Calu3 (cell line): ENCODE results near the gene CCBE1. TPM values are rescaled to one million over a fixed set of nuclear protein-coding genes. Genes with fewer than 3 reads are reported as not detected.

Experiments used
- BruUV-seq: library from RNA; stranded (reverse); fragments of 400-500 nt; replicated peaks from 2 replicates; lab custom pipeline; 2021; lab: Mats Ljungman, UMichigan
- CTCF ChIA-PET: fragments of 300-600 bp; sonication (Branson Sonifier 250); formaldehyde crosslinking; loops from one replicate; lab custom pipeline; 2022; ENCODE audit warnings: antibody characterized with exemption; lab: Charles Lee
- DNase-seq: peaks from one replicate; pipeline ENCODE4 v3.0.0; 2022
- H3K27ac Mint-ChIP-seq: one replicate; pipeline ENCODE4 v1.8.0; 2022; ENCODE audit warnings: mixed read lengths; ENCODE audit not compliant: unreplicated experiment
- H3K27me3 Mint-ChIP-seq: one replicate; pipeline ENCODE4 v1.8.0; 2022; ENCODE audit warnings: mixed read lengths; ENCODE audit not compliant: unreplicated experiment
- H3K36me3 Mint-ChIP-seq: one replicate; pipeline ENCODE4 v1.8.0; 2022; ENCODE audit warnings: mild to moderate bottlenecking, moderate library complexity, mixed read lengths; ENCODE audit not compliant: insufficient read depth, unreplicated experiment
- H3K4me1 Mint-ChIP-seq: one replicate; pipeline ENCODE4 v1.8.0; 2022; ENCODE audit warnings: mild to moderate bottlenecking, low read depth, mixed read lengths; ENCODE audit not compliant: unreplicated experiment
- H3K4me3 Mint-ChIP-seq: one replicate; pipeline ENCODE4 v1.8.0; 2022; ENCODE audit warnings: mild to moderate bottlenecking, low read depth, moderate library complexity, mixed read lengths; ENCODE audit not compliant: unreplicated experiment
- H3K9me3 Mint-ChIP-seq: one replicate; pipeline ENCODE4 v1.8.0; 2022; ENCODE audit warnings: low read depth, mixed read lengths; ENCODE audit not compliant: unreplicated experiment
- intact Hi-C: fragments of 100-400 bp; cut with micrococcal nuclease; formaldehyde crosslinking; loops from one replicate; pipeline ENCODE4 v1.10.0; 2022; ENCODE audit not compliant: unreplicated experiment
- total RNA-seq: library from RNA; stranded (reverse); gene quantifications from 2 replicates; pipeline ENCODE4 v1.2.3, GENCODE V29; 2022
- TF ChIP-seq, protein P1 (sequence below): fragments of 200-600 bp; IDR thresholded peaks from one replicate; pipeline ENCODE4 v1.8.0; 2022; ENCODE audit warnings: antibody characterized with exemption; ENCODE audit not compliant: unreplicated experiment

The CCBE1 gene
- total RNA-seq, 1 experiment from 2014 or later, result 0.12 TPM

DNA sequence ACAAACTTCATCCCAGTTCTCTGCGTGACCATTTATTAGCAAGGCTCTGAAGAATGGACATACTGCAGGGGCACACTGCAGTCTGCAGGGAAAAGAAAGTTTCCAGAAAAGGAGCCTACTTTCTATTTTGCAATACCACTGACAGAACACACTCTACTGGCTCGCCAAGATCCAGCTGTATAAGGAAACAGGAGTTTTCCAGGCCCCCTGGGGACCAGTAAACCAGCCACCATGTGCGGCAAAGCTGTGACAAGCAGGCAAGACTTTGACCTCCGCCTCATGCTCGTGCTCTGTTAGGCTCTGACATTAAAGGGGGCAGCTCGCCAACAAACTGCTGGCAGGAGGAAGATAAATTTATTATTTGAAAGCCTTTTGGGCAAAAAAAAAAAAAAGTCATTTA, 67.3 kb downstream of the CCBE1 start:
- CTCF ChIA-PET, result interaction anchor here (2.3 to 2.8 kb wide), 2 partner anchors 170 to 193 kb away, joined by 13 to 83 read pairs; no protein-coding TSS in a partner anchor
- Mint-ChIP-seq H3K9me3 (no peaks in the 10 kb centered on the region), H3K4me3 (no peak overlapping the region), H3K27me3 (peaks cover 32% of the 10 kb centered on the region), H3K36me3 (no peaks in the 10 kb centered on the region), H3K27ac (no peak overlapping the region), H3K4me1 (no peaks in the 10 kb centered on the region)
- DNase-seq, result no peak
- no TSS peak for BruUV-seq
- intact Hi-C loops, result no loop called here
- TF ChIP-seq, protein P1, sequence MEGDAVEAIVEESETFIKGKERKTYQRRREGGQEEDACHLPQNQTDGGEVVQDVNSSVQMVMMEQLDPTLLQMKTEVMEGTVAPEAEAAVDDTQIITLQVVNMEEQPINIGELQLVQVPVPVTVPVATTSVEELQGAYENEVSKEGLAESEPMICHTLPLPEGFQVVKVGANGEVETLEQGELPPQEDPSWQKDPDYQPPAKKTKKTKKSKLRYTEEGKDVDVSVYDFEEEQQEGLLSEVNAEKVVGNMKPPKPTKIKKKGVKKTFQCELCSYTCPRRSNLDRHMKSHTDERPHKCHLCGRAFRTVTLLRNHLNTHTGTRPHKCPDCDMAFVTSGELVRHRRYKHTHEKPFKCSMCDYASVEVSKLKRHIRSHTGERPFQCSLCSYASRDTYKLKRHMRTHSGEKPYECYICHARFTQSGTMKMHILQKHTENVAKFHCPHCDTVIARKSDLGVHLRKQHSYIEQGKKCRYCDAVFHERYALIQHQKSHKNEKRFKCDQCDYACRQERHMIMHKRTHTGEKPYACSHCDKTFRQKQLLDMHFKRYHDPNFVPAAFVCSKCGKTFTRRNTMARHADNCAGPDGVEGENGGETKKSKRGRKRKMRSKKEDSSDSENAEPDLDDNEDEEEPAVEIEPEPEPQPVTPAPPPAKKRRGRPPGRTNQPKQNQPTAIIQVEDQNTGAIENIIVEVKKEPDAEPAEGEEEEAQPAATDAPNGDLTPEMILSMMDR, result no peak

DNA sequence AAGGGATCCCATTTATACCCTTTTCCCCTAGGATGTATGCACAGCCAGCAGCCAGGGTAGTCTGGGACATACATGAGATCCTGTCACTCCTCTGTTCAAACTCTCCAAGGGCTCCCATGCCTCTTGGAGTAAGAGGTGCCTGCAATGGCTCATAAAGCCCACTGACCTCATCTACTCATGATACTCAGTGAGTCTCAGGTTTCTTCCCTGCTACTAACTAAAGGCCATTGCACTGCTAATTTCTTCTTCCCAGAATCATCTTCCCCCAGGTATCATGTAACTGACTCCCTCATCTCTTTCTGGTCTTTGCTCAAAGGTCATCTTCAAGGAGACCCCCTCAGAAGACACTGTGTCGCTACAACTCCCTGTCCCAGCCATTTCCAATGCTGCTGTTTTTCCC, 68.2 kb downstream of the CCBE1 start:
- Mint-ChIP-seq H3K4me3 (no peak overlapping the region), H3K36me3 (no peaks in the 10 kb centered on the region), H3K27ac (no peak overlapping the region)

DNA sequence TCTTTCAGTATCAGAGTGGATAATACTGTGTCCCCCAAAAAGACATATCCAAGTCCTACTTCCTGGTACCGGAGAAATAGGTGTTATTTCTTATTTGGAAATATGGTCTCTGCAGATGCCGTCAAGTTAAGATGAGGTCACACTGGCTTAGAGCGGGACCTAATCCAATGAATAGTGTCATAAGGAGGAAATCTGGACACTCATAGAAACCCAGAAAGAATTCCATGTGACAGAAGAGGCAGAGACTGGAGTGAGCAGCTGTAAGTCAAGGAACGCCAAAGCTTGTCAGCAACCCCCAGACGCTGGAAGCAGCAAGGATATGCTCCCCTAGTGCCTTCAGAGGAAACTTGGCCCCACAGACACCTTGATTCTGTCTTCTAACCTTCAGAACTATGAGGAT, 69.8 kb downstream of the CCBE1 start:
- no peaks in the 10 kb centered on the region for H3K4me1 Mint-ChIP-seq
- no peak for DNase-seq
- BruUV-seq, result no TSS peak
- no peak overlapping the region for H3K27ac Mint-ChIP-seq
- H3K4me3 Mint-ChIP-seq, result no peak overlapping the region
- TF ChIP-seq, protein P1, result no peak
- H3K9me3 Mint-ChIP-seq, result no peaks in the 10 kb centered on the region
- H3K27me3 Mint-ChIP-seq, result peaks cover 52% of the 10 kb centered on the region
- intact Hi-C loops, result no loop called here
- CTCF ChIA-PET, result no interaction called here
- H3K36me3 Mint-ChIP-seq, result no peaks in the 10 kb centered on the region

More for the DNA sequence above, 68.2 kb downstream of the CCBE1 start:
- H3K4me1 Mint-ChIP-seq, result no peaks in the 10 kb centered on the region
- H3K9me3 Mint-ChIP-seq, result no peaks in the 10 kb centered on the region
- CTCF ChIA-PET, result no interaction called here
- H3K27me3 Mint-ChIP-seq, result peaks cover 36% of the 10 kb centered on the region
- DNase-seq, result no peak
- no TSS peak for BruUV-seq
- intact Hi-C loops, result no loop called here
- TF ChIP-seq, protein P1, result no peak

DNA sequence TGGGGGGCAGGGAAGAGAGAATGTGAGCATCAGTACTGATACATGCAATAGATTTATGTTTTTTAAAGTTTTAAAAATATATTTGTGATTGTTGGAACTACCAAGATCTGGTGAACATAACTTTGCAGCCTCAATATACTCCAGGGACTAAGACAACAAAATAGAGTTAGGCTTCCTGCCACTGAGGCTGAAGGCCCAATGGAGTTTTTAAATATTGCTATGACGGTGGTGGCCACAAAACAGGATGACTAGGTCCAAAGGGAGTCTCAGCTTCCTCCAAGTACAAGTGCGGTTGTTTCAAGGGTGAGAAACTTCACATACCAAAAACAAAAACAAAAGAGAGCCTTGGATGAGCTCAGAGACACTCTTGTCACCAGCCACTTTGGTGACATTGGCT, 72.9 kb downstream of the CCBE1 start:
- H3K27ac Mint-ChIP-seq, result no peak overlapping the region
- H3K36me3 Mint-ChIP-seq, result no peaks in the 10 kb centered on the region
- H3K9me3 Mint-ChIP-seq, result no peaks in the 10 kb centered on the region
- DNase-seq, result no peak
- peaks cover 67% of the 10 kb centered on the region for H3K27me3 Mint-ChIP-seq
- H3K4me3 Mint-ChIP-seq, result no peak overlapping the region
- TF ChIP-seq, protein P1, result no peak
- intact Hi-C loops, result no loop called here
- CTCF ChIA-PET, result no interaction called here
- H3K4me1 Mint-ChIP-seq, result no peaks in the 10 kb centered on the region
- BruUV-seq, result no TSS peak
